CD4-positive, CD25-positive, alpha-beta regulatory T cell (primary cell): ENCODE results near the gene RASGRP2. TPM values are rescaled to one million over a fixed set of nuclear protein-coding genes. Genes with fewer than 3 reads are reported as not detected.
"Not testable (repeated sequence)": the region's sequence is repeated elsewhere in the genome, so short reads cannot be mapped to it uniquely, and the experiment has no call there.

ENCODE experiments used
- ATAC-seq, 2 donors: fragments of 150-1000 bp; cut with Tn5 transposase; one replicate each; pipeline ENCODE4 v1.10.0; 2021; ENCODE audit warnings: low read depth in 2 of 2, moderate number of reproducible peaks in 2 of 2, moderate library complexity in 1 of 2
- DNase-seq, 3 donors: peaks; one replicate each; pipeline versions ENCODE4 v3.0.0 to v3.0.0-alpha.2; 2012 to 2022; ENCODE audit warnings: mixed read lengths in 1 of 3
- H3K27ac ChIP-seq: one replicate; pipeline ENCODE4 v1.7.0; 2013; ENCODE audit warnings: mild to moderate bottlenecking, low read length; ENCODE audit not compliant: insufficient read depth, poor library complexity, severe bottlenecking
- H3K27me3 ChIP-seq: one replicate; pipeline ENCODE4 v1.7.0; 2013; ENCODE audit warnings: low read length; ENCODE audit not compliant: control insufficient read depth, insufficient read depth
- H3K36me3 ChIP-seq: one replicate; pipeline ENCODE4 v1.7.0; 2013; ENCODE audit warnings: mild to moderate bottlenecking, low read length, moderate library complexity; ENCODE audit not compliant: control insufficient read depth, insufficient read depth
- H3K4me1 ChIP-seq: 2 replicates; pipeline ENCODE4 v1.7.0; 2013; ENCODE audit warnings: mild to moderate bottlenecking, low read length; ENCODE audit not compliant: insufficient read depth, control insufficient read depth, poor library complexity, severe bottlenecking
- H3K4me3 ChIP-seq: one replicate; pipeline ENCODE4 v1.7.0; 2013; ENCODE audit warnings: low read depth, mild to moderate bottlenecking, low read length, moderate library complexity
- H3K9me3 ChIP-seq, 2 experiments: 1 replicate in 1 of 2; 2 replicates in 1 of 2; pipeline ENCODE4 v1.7.0; 2013; ENCODE audit warnings: low read length in 2 of 2, mild to moderate bottlenecking in 1 of 2, moderate library complexity in 1 of 2; ENCODE audit not compliant: control insufficient read depth in 2 of 2
- H3K27ac Mint-ChIP-seq, 3 donors: one replicate each; pipeline ENCODE4 v1.8.0; 2020 to 2022; ENCODE audit warnings: mild to moderate bottlenecking in 3 of 3, mixed read lengths in 3 of 3, moderate library complexity in 2 of 3
- H3K27me3 Mint-ChIP-seq: one replicate; pipeline ENCODE4 v1.8.0; 2022; ENCODE audit warnings: mild to moderate bottlenecking, mixed read lengths
- H3K36me3 Mint-ChIP-seq: one replicate; pipeline ENCODE4 v1.8.0; 2020; ENCODE audit warnings: mixed read lengths
- H3K4me1 Mint-ChIP-seq, 4 donors: one replicate each; pipeline ENCODE4 v1.8.0; 2020 to 2022; ENCODE audit warnings: mixed read lengths in 4 of 4, mild to moderate bottlenecking in 1 of 4
- H3K4me3 Mint-ChIP-seq, 4 donors: one replicate each; pipeline ENCODE4 v1.8.0; 2020 to 2022; ENCODE audit warnings: mild to moderate bottlenecking in 4 of 4, mixed read lengths in 4 of 4, moderate library complexity in 3 of 4
- H3K9me3 Mint-ChIP-seq, 7 donors: one replicate each; pipeline ENCODE4 v1.8.0; 2020 to 2022; ENCODE audit warnings: mixed read lengths in 7 of 7, mild to moderate bottlenecking in 3 of 7, moderate library complexity in 2 of 7
- polyA plus RNA-seq, 4 donors: library from polyadenylated mRNA; unstranded; fragments of 300-500 nt; fragmentation: Illumina TruSeq; gene quantifications; one replicate each; pipeline ENCODE4 v1.2.3, GENCODE V29; 2021
- total RNA-seq: library from RNA; stranded (reverse); gene quantifications from one replicate; pipeline ENCODE4 v1.2.3, GENCODE V29; 2022

RASGRP2 gene
- total and polyA plus RNA-seq, 5 donors from 2014 or later, result 140 to 570 (median 169) TPM

- no peaks in the 10 kb centered on the region for H3K9me3 ChIP-seq
- no peak overlapping the region for H3K27ac ChIP-seq
- Mint-ChIP-seq H3K4me1 (peaks cover 0 to 25% (median 8%) of the 10 kb centered on the region in 4 donors), H3K36me3 (no peaks in the 10 kb centered on the region), H3K27me3 (peaks cover 60% of the 10 kb centered on the region), H3K27ac (no peak overlapping the region), H3K9me3 (no peaks in the 10 kb centered on the region), H3K4me3 (peak overlapping the region in 2 of 4 donors; percentile 11 to 48)
- H3K4me1 ChIP-seq, result peaks cover 17% of the 10 kb centered on the region
- ATAC-seq (no peak), DNase-seq (no peak)
- H3K4me3 ChIP-seq, result no peak overlapping the region
- H3K27me3 ChIP-seq, result peaks cover 23% of the 10 kb centered on the region
- no peaks in the 10 kb centered on the region for H3K36me3 ChIP-seq
These were observed 32.0 kb downstream of the RASGRP2 start for GRCh38 chr11:64711956-64712362.

GRCh38 chr11:64711138-64711955 lies 32.6 kb downstream of the RASGRP2 start:
- ATAC-seq (no peak), DNase-seq (no peak)
- H3K9me3 Mint-ChIP-seq, result no peaks in the 10 kb centered on the region
- Histone ChIP-seq H3K4me3 (no peak overlapping the region), H3K9me3 (no peaks in the 10 kb centered on the region), H3K36me3 (no peaks in the 10 kb centered on the region), H3K4me1 (peaks cover 17% of the 10 kb centered on the region), H3K27me3 (peaks cover 26% of the 10 kb centered on the region), H3K27ac (no peak overlapping the region)
- H3K36me3 Mint-ChIP-seq, result no peaks in the 10 kb centered on the region
- peaks cover 0 to 25% (median 8%) of the 10 kb centered on the region in 4 donors for H3K4me1 Mint-ChIP-seq
- H3K27me3 Mint-ChIP-seq, result peaks cover 57% of the 10 kb centered on the region
- H3K27ac Mint-ChIP-seq, result no peak overlapping the region
- peak overlapping the region in 2 of 4 donors; percentile 11 to 49 for H3K4me3 Mint-ChIP-seq

GRCh38 chr11:64710418-64711137 lies 33.4 kb downstream of the RASGRP2 start:
- no peak overlapping the region for H3K27ac Mint-ChIP-seq

GRCh38 chr11:64705501-64705900 lies 38.4 kb downstream of the RASGRP2 start:
- H3K4me3 ChIP-seq, result no peak overlapping the region
- ATAC-seq (no peak), DNase-seq (no peak)
- no peaks in the 10 kb centered on the region for H3K9me3 ChIP-seq
- no peaks in the 10 kb centered on the region for H3K4me1 ChIP-seq
- peaks cover 27% of the 10 kb centered on the region for H3K27me3 ChIP-seq
- no peaks in the 10 kb centered on the region for H3K4me1 Mint-ChIP-seq
- H3K9me3 Mint-ChIP-seq, result no peaks in the 10 kb centered on the region
- no peak overlapping the region for H3K27ac Mint-ChIP-seq
- no peaks in the 10 kb centered on the region for H3K36me3 Mint-ChIP-seq
- peaks cover 34% of the 10 kb centered on the region for H3K27me3 Mint-ChIP-seq
- H3K27ac ChIP-seq, result no peak overlapping the region
- H3K36me3 ChIP-seq, result no peaks in the 10 kb centered on the region
- no peak overlapping the region for H3K4me3 Mint-ChIP-seq

More at GRCh38 chr11:64710418-64711137, 33.4 kb downstream of the RASGRP2 start:
- Mint-ChIP-seq H3K36me3 (no peaks in the 10 kb centered on the region), H3K4me1 (peaks cover 0 to 25% (median 8%) of the 10 kb centered on the region in 4 donors), H3K27me3 (peaks cover 55% of the 10 kb centered on the region), H3K4me3 (peak overlapping the region in 1 of 4 donors; percentile 49), H3K9me3 (no peaks in the 10 kb centered on the region)
- H3K27me3 ChIP-seq, result peaks cover 27% of the 10 kb centered on the region
- DNase-seq, result no peak
- H3K4me3 ChIP-seq, result no peak overlapping the region
- H3K36me3 ChIP-seq, result no peaks in the 10 kb centered on the region
- ATAC-seq, result no peak
- H3K9me3 ChIP-seq, result no peaks in the 10 kb centered on the region
- H3K4me1 ChIP-seq, result peaks cover 17% of the 10 kb centered on the region
- no peak overlapping the region for H3K27ac ChIP-seq

- ATAC-seq (no peak), DNase-seq (no peak)
- Histone ChIP-seq H3K36me3 (no peaks in the 10 kb centered on the region), H3K27ac (no peak overlapping the region), H3K9me3 (no peaks in the 10 kb centered on the region), H3K4me1 (no peaks in the 10 kb centered on the region), H3K4me3 (no peak overlapping the region), H3K27me3 (peaks cover 15% of the 10 kb centered on the region)
- peaks cover 24% of the 10 kb centered on the region for H3K27me3 Mint-ChIP-seq
- no peak overlapping the region for H3K27ac Mint-ChIP-seq
- H3K9me3 Mint-ChIP-seq, result no peaks in the 10 kb centered on the region
- H3K36me3 Mint-ChIP-seq, result no peaks in the 10 kb centered on the region
- H3K4me1 Mint-ChIP-seq, result no peaks in the 10 kb centered on the region
- H3K4me3 Mint-ChIP-seq, result no peak overlapping the region
These were observed 40.9 kb downstream of the RASGRP2 start for GRCh38 chr11:64703048-64703447.

- not testable (repeated sequence) for H3K27ac ChIP-seq, H3K9me3 ChIP-seq, H3K4me3 Mint-ChIP-seq, H3K4me1 ChIP-seq, ATAC-seq, DNase-seq, H3K36me3 ChIP-seq, H3K36me3 Mint-ChIP-seq, H3K9me3 Mint-ChIP-seq, H3K4me3 ChIP-seq, H3K27ac Mint-ChIP-seq, H3K4me1 Mint-ChIP-seq
- peaks cover 24% of the 10 kb centered on the region for H3K27me3 Mint-ChIP-seq
- H3K27me3 ChIP-seq, result peaks cover 15% of the 10 kb centered on the region
These were observed 42.0 kb downstream of the RASGRP2 start for GRCh38 chr11:64701956-64702355.

- peaks cover 5% of the 10 kb centered on the region for H3K27me3 ChIP-seq
- H3K27me3 Mint-ChIP-seq, result peaks cover 23% of the 10 kb centered on the region
- H3K4me3 ChIP-seq, result no peak overlapping the region
- peaks cover 0 to 3% (median 0%) of the 10 kb centered on the region in 7 donors for H3K9me3 Mint-ChIP-seq
- DNase-seq (no peak), ATAC-seq (no peak)
- H3K4me1 Mint-ChIP-seq, result peaks cover 0 to 2% (median 0%) of the 10 kb centered on the region in 4 donors
- H3K27ac Mint-ChIP-seq, result no peak overlapping the region
- no peaks in the 10 kb centered on the region for H3K36me3 ChIP-seq
- no peaks in the 10 kb centered on the region for H3K4me1 ChIP-seq
- no peaks in the 10 kb centered on the region for H3K9me3 ChIP-seq
- no peak overlapping the region for H3K4me3 Mint-ChIP-seq
- H3K36me3 Mint-ChIP-seq, result no peaks in the 10 kb centered on the region
- no peak overlapping the region for H3K27ac ChIP-seq
These were observed 45.5 kb downstream of the RASGRP2 start for GRCh38 chr11:64698427-64698826.
